GM23248 (cell line): ENCODE measurements around the gene ATE1. TPM values are rescaled to one million over a fixed set of nuclear protein-coding genes. Genes with fewer than 3 reads are reported as not detected.
"Not testable (repeated sequence)": the region's sequence is repeated elsewhere in the genome, so short reads cannot be mapped to it uniquely, and the experiment has no call there.

Source experiments
- DNase-seq: peaks from one replicate; pipeline ENCODE4 v3.0.0-alpha.2; 2015
- H2AFZ ChIP-seq: fragments of 200-600 bp; sonication (generic); 2 replicates; pipeline ENCODE4 v1.6.1; 2016; ENCODE audit warnings: antibody characterized with exemption
- H3F3A ChIP-seq: fragments of 200-600 bp; sonication (generic); 2 replicates; pipeline ENCODE4 v1.6.1; 2016; ENCODE audit warnings: mild to moderate bottlenecking, antibody characterized with exemption, mixed run types; ENCODE audit not compliant: insufficient read depth
- H3K27ac ChIP-seq: fragments of 200-600 bp; sonication (generic); 2 replicates; pipeline ENCODE4 v1.5.1; 2016; ENCODE audit warnings: mild to moderate bottlenecking
- H3K27me3 ChIP-seq: fragments of 200-600 bp; sonication (generic); replicated peaks from 2 replicates; pipeline ENCODE4 v1.6.1; 2016; ENCODE audit warnings: mild to moderate bottlenecking; ENCODE audit not compliant: insufficient read depth
- H3K36me3 ChIP-seq: fragments of 200-600 bp; sonication (generic); 2 replicates; pipeline ENCODE4 v1.6.1; 2016; ENCODE audit warnings: low read depth, mild to moderate bottlenecking
- H3K4me1 ChIP-seq: fragments of 200-600 bp; sonication (generic); 2 replicates; pipeline ENCODE4 v1.6.1; 2016; ENCODE audit warnings: mild to moderate bottlenecking; ENCODE audit not compliant: insufficient read depth
- H3K4me2 ChIP-seq: fragments of 200-600 bp; sonication (generic); one replicate; pipeline ENCODE4 v1.6.1; 2016; ENCODE audit warnings: mild to moderate bottlenecking; ENCODE audit not compliant: unreplicated experiment
- H3K4me3 ChIP-seq: fragments of 200-600 bp; sonication (generic); 2 replicates; pipeline ENCODE4 v1.5.1; 2016; ENCODE audit warnings: mild to moderate bottlenecking
- H3K79me2 ChIP-seq: fragments of 200-600 bp; sonication (generic); 2 replicates; pipeline ENCODE4 v1.6.1; 2016; ENCODE audit warnings: mild to moderate bottlenecking; ENCODE audit not compliant: insufficient read depth
- H3K9ac ChIP-seq: fragments of 200-600 bp; sonication (generic); 2 replicates; pipeline ENCODE4 v1.6.1; 2016; ENCODE audit warnings: mild to moderate bottlenecking
- H3K9me2 ChIP-seq: fragments of 200-600 bp; sonication (generic); 2 replicates; pipeline ENCODE4 v1.6.1; 2016; ENCODE audit warnings: mixed run types, mild to moderate bottlenecking, moderate library complexity; ENCODE audit not compliant: insufficient read depth
- H3K9me3 ChIP-seq: fragments of 200-600 bp; sonication (generic); one replicate; pipeline ENCODE4 v1.6.1; 2017; ENCODE audit warnings: low read depth
- H4K20me1 ChIP-seq: fragments of 200-600 bp; sonication (generic); 2 replicates; pipeline ENCODE4 v1.6.0; 2016; ENCODE audit not compliant: insufficient read depth
- EZH2 ChIP-seq: fragments of 200-600 bp; sonication (generic); IDR thresholded peaks from 2 replicates; pipeline ENCODE4 v1.6.1; 2018; ENCODE audit warnings: antibody characterized with exemption, mild to moderate bottlenecking; ENCODE audit not compliant: insufficient read depth, poor library complexity, severe bottlenecking
- EZH2phosphoT487 ChIP-seq: fragments of 200-600 bp; sonication (generic); IDR thresholded peaks from 2 replicates; pipeline ENCODE4 v1.6.1; 2018; ENCODE audit warnings: antibody characterized with exemption, moderate library complexity, mild to moderate bottlenecking, low read depth; ENCODE audit not compliant: insufficient read depth
- WGBS, 2 experiments: methylation state at CpG; one replicate each; pipeline ENCODE4 v1.1.6; 2015 to 2017; ENCODE audit warnings: low lambda C conversion rate in 2 of 2, low coverage in 1 of 2; ENCODE audit errors: missing lambda C conversion rate in 2 of 2; 5-methylcytosine and 5-hydroxymethylcytosine counted together
- in situ Hi-C: fragments of 300-500 bp; cut with MboI; formaldehyde crosslinking; loops from 2 replicates; pipeline ENCODE4 v1.15.0; 2020
- polyA plus RNA-seq: library from polyadenylated mRNA; unstranded; fragments of >200 nt; fragmentation: Nextera tagmentation; extraction: Ambion mirVana; gene quantifications from 2 replicates; pipeline ENCODE4 v1.2.1, GENCODE V29; 2016
- total RNA-seq: library from RNA; depleted of rRNA; stranded (reverse); fragments of >200 nt; shearing (Covaris generic); gene quantifications from 2 replicates; pipeline ENCODE4 v1.2.3, GENCODE V29; 2014

Gene ATE1
- total and polyA plus RNA-seq, 2 experiments from 2014 or later = 14.8 to 19.1 TPM

GRCh38 chr10:121765204-121765603, 162.6 kb downstream of the ATE1 start:
- Histone ChIP-seq H3K27ac (no peak overlapping the region), H3K4me3 (no peak overlapping the region), H2AFZ (no peak overlapping the region), H4K20me1 (no peaks in the 10 kb centered on the region), H3K36me3 (0 out of 2 replicates have a peak, but pooled peaks cover 3% of the 10 kb centered on the region), H3K4me1 (peaks cover 7% of the 10 kb centered on the region; the same call in 1 of the 2 replicates), H3K9ac (no peak overlapping the region), H3K79me2 (0 out of 2 replicates have a peak, but pooled peaks cover 7% of the 10 kb centered on the region), H3K27me3 (no peaks in the 10 kb centered on the region), H3K9me3 (no peaks in the 10 kb centered on the region), H3F3A (no peaks in the 10 kb centered on the region), H3K9me2 (no peaks in the 10 kb centered on the region), H3K4me2 (no peak overlapping the region)
- DNase-seq = peak; percentile 27
- TF ChIP-seq EZH2phosphoT487 (no peak), EZH2 (no peak)
- in situ Hi-C loops = no loop called here
- 48 to 53% methylated on average over 4 of the region's 4 CpGs for WGBS, 2 experiments

- TF ChIP-seq EZH2 (no peak), EZH2phosphoT487 (no peak)
- H4K20me1 ChIP-seq = no peaks in the 10 kb centered on the region
- no peak overlapping the region for H3K27ac ChIP-seq
- H3F3A ChIP-seq = no peaks in the 10 kb centered on the region
- no peak overlapping the region for H2AFZ ChIP-seq
- 69 to 70% methylated on average over 5 of the region's 5 CpGs for WGBS, 2 experiments
- in situ Hi-C loops = no loop called here
- H3K4me3 ChIP-seq = no peak overlapping the region
- no peaks in the 10 kb centered on the region for H3K9me3 ChIP-seq
- DNase-seq = no peak
- no peak overlapping the region for H3K4me2 ChIP-seq
- no peak overlapping the region for H3K9ac ChIP-seq
- no peaks in the 10 kb centered on the region for H3K9me2 ChIP-seq
- H3K4me1 ChIP-seq = peaks cover 7% of the 10 kb centered on the region; the same call in 1 of the 2 replicates
- no peaks in the 10 kb centered on the region for H3K27me3 ChIP-seq
- H3K79me2 ChIP-seq = 0 out of 2 replicates have a peak, but pooled peaks cover 7% of the 10 kb centered on the region
- 0 out of 2 replicates have a peak, but pooled peaks cover 11% of the 10 kb centered on the region for H3K36me3 ChIP-seq
Observed at GRCh38 chr10:121764233-121764942, 163.4 kb downstream of the ATE1 start.

- H3K27me3 ChIP-seq, H3K4me3 ChIP-seq, H3K4me2 ChIP-seq, in situ Hi-C loops, H2AFZ ChIP-seq, H3K79me2 ChIP-seq, DNase-seq, H3K9me3 ChIP-seq, H3K9ac ChIP-seq, H4K20me1 ChIP-seq, H3K27ac ChIP-seq, H3K9me2 ChIP-seq, H3K36me3 ChIP-seq: not testable (repeated sequence)
- 94 to 100% methylated on average over 1 of the region's 1 CpG for WGBS, 2 experiments
- Histone ChIP-seq H3F3A (peaks cover 29% of the 10 kb centered on the region), H3K4me1 (peaks cover 20% of the 10 kb centered on the region)
Observed at GRCh38 chr10:121757241-121757640, 170.6 kb downstream of the ATE1 start.

- 94 to 97% methylated on average over 2 of the region's 2 CpGs for WGBS, 2 experiments
- H3K9me2 ChIP-seq, H3K9ac ChIP-seq, H3K9me3 ChIP-seq, H3K4me3 ChIP-seq, H2AFZ ChIP-seq, in situ Hi-C loops, DNase-seq, H3K36me3 ChIP-seq, H3K27ac ChIP-seq, H3K79me2 ChIP-seq, H4K20me1 ChIP-seq, H3K27me3 ChIP-seq, H3K4me2 ChIP-seq: not testable (repeated sequence)
- Histone ChIP-seq H3F3A (peaks cover 29% of the 10 kb centered on the region), H3K4me1 (peaks cover 20% of the 10 kb centered on the region)
Observed at GRCh38 chr10:121755496-121755895, 172.3 kb downstream of the ATE1 start.

- no peaks in the 10 kb centered on the region for H3K27me3 ChIP-seq
- no peak overlapping the region for H2AFZ ChIP-seq
- H3K9me3 ChIP-seq = no peaks in the 10 kb centered on the region
- 100% methylated on average over 1 of the region's 1 CpG for WGBS, 2 experiments
- peak overlapping the region; percentile 33; the same call in 1 of the 2 replicates for H3K4me3 ChIP-seq
- H3K9ac ChIP-seq = no peak overlapping the region
- no peak for DNase-seq
- H4K20me1 ChIP-seq = no peaks in the 10 kb centered on the region
- no peaks in the 10 kb centered on the region for H3K9me2 ChIP-seq
- H3K4me2 ChIP-seq = peak overlapping the region; percentile 83
- H3K36me3 ChIP-seq = 0 out of 2 replicates have a peak, but pooled peaks cover 2% of the 10 kb centered on the region
- H3K79me2 ChIP-seq = no peaks in the 10 kb centered on the region
- peak overlapping the region; percentile 89 for H3K27ac ChIP-seq
- in situ Hi-C loops = no loop called here
- TF ChIP-seq EZH2 (no peak), EZH2phosphoT487 (no peak)
- H3F3A ChIP-seq = peaks cover 29% of the 10 kb centered on the region
- peaks cover 20% of the 10 kb centered on the region for H3K4me1 ChIP-seq
Observed at GRCh38 chr10:121754666-121755065, 173.2 kb downstream of the ATE1 start.
